Measurements from ENCODE around the gene RILP. TPM values are rescaled to one million over a fixed set of nuclear protein-coding genes. Genes with fewer than 3 reads are reported as not detected.
"Not testable (repeated sequence)": the region's sequence is repeated elsewhere in the genome, so short reads cannot be mapped to it uniquely, and the experiment has no call there.

The RILP gene
- total RNA-seq, result 39.5 TPM
- long read RNA-seq, transcript RILP-201 (8 exons, 1,771 nt), result major isoform, 39 of 53 reads
- long read RNA-seq, partial matches to known transcripts, result 13 of 53 reads
- long read RNA-seq, other reads (novel, unspliced or antisense), result 0 of 53 reads

GRCh38 chr17:1649844-1650501 lies at the start of gene RILP:
Gene RILP (minus strand): TSS chr17:1649866. CDS start chr17:1649804, 62 bp downstream.
- H3K36me3 ChIP-seq, result peaks cover 48% of the 10 kb centered on the region
- H3K4me1 ChIP-seq, result peaks cover 46% of the 10 kb centered on the region

GRCh38 chr17:1697681-1698080 lies 48.0 kb upstream of the RILP start:
- no peak for DNase-seq
- intact Hi-C loops (cut with DNase I), result no loop called here
- Histone ChIP-seq H3K4me1 (no peaks in the 10 kb centered on the region), H3K36me3 (no peaks in the 10 kb centered on the region), H3K4me3 (no peak overlapping the region), H3K27me3 (no peaks in the 10 kb centered on the region), H3K27ac (peak overlapping the region; percentile 30), H3K9me3 (no peaks in the 10 kb centered on the region)
- TF ChIP-seq, protein P1, sequence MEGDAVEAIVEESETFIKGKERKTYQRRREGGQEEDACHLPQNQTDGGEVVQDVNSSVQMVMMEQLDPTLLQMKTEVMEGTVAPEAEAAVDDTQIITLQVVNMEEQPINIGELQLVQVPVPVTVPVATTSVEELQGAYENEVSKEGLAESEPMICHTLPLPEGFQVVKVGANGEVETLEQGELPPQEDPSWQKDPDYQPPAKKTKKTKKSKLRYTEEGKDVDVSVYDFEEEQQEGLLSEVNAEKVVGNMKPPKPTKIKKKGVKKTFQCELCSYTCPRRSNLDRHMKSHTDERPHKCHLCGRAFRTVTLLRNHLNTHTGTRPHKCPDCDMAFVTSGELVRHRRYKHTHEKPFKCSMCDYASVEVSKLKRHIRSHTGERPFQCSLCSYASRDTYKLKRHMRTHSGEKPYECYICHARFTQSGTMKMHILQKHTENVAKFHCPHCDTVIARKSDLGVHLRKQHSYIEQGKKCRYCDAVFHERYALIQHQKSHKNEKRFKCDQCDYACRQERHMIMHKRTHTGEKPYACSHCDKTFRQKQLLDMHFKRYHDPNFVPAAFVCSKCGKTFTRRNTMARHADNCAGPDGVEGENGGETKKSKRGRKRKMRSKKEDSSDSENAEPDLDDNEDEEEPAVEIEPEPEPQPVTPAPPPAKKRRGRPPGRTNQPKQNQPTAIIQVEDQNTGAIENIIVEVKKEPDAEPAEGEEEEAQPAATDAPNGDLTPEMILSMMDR (IDR thresholded peaks at IDR 0.05), result no peak
- peak; percentile 95 for ATAC-seq

More at GRCh38 chr17:1649844-1650501, at the start of gene RILP:
- peak; percentile 95 for DNase-seq
- TF ChIP-seq, protein P1 (IDR thresholded peaks at IDR 0.05), result no peak
- Histone ChIP-seq H3K4me3 (peak within 1 kb of the TSS; percentile 77), H3K27me3 (no peaks in the 10 kb centered on the region), H3K9me3 (no peaks in the 10 kb centered on the region), H3K27ac (peak within 1 kb of the TSS; percentile 96)
- intact Hi-C loops (cut with DNase I), result no loop called here
- ATAC-seq, result peak; percentile 68

- DNase-seq (no peak), ATAC-seq (no peak)
- Histone ChIP-seq H3K4me1 (no peaks in the 10 kb centered on the region), H3K4me3 (no peak overlapping the region), H3K27ac (no peak overlapping the region), H3K27me3 (no peaks in the 10 kb centered on the region), H3K9me3 (no peaks in the 10 kb centered on the region), H3K36me3 (no peaks in the 10 kb centered on the region)
- intact Hi-C loops (cut with DNase I), result no loop called here
- TF ChIP-seq, protein P1 (IDR thresholded peaks at IDR 0.05), result no peak
Measured at GRCh38 chr17:1695365-1695764, 45.7 kb upstream of the RILP start.

DNA sequence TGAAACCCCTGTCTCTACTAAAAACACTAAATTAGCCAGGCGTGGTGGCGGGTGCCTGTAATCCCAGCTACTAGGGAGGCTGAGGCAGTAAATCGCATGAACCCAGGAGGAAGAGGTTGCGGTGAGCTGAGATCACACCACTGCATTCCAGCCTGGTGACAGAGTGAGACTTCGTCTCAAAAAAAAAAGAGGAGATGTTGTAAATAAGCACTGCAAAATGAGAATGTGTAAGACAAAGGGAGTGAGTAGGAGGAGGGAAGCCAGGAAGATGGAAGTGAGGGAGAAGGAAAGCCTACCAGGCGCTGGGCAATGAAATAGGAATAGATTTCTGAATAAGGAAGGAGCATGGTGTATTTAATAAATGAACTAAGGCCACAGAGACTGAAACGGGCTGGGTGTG lies 43.7 kb upstream of the RILP start:
- no peak overlapping the region for H3K27ac ChIP-seq
- TF ChIP-seq, protein P1 (IDR thresholded peaks at IDR 0.05), result no peak
- H3K27me3 ChIP-seq, result no peaks in the 10 kb centered on the region
- no peaks in the 10 kb centered on the region for H3K4me1 ChIP-seq
- H3K9me3 ChIP-seq, result no peaks in the 10 kb centered on the region
- intact Hi-C loops (cut with DNase I), result no loop called here
- no peak overlapping the region for H3K4me3 ChIP-seq
- ATAC-seq, result no peak
- DNase-seq, result no peak
- H3K36me3 ChIP-seq, result no peaks in the 10 kb centered on the region

- no peaks in the 10 kb centered on the region for H3K9me3 ChIP-seq
- TF ChIP-seq, protein P1 (IDR thresholded peaks at IDR 0.05), result no peak
Measured at GRCh38 chr17:1690544-1691221, 41.0 kb upstream of the RILP start.

GRCh38 chr17:1688405-1688804 lies 38.7 kb upstream of the RILP start:
- H3K4me1 ChIP-seq; intact Hi-C loops (cut with DNase I); DNase-seq; H3K36me3 ChIP-seq; H3K27me3 ChIP-seq; H3K4me3 ChIP-seq; H3K27ac ChIP-seq; H3K9me3 ChIP-seq; ATAC-seq: not testable (repeated sequence)

More at GRCh38 chr17:1690544-1691221, 41.0 kb upstream of the RILP start:
- DNase-seq (no peak), ATAC-seq (no peak)
- intact Hi-C loops (cut with DNase I), result no loop called here
- Histone ChIP-seq H3K4me1 (no peaks in the 10 kb centered on the region), H3K4me3 (no peak overlapping the region), H3K27me3 (no peaks in the 10 kb centered on the region), H3K36me3 (no peaks in the 10 kb centered on the region), H3K27ac (no peak overlapping the region)
